SJCRH30 (cell line): ENCODE data around the gene TMEM87B. TPM values are rescaled to one million over a fixed set of nuclear protein-coding genes. Genes with fewer than 3 reads are reported as not detected.
A peak's percentile ranks its signal among the peaks of the same experiment; 100 is the strongest.

ENCODE experiments used
- DNase-seq, 2 experiments: peaks; one replicate each; pipeline ENCODE4 v3.0.0-alpha.2; 2015 to 2020
- H3K27ac ChIP-seq: fragments of 250-450 bp; sonication (Bioruptor Pico); 2 replicates; pipeline ENCODE4 v1.5.1; 2020; ENCODE audit warnings: mild to moderate bottlenecking, moderate library complexity
- H3K27me3 ChIP-seq: fragments of 250-450 bp; sonication (Bioruptor Pico); 2 replicates; pipeline ENCODE4 v1.5.1; 2020; ENCODE audit warnings: mild to moderate bottlenecking, moderate library complexity
- H3K36me3 ChIP-seq: fragments of 250-450 bp; sonication (Bioruptor Pico); 2 replicates; pipeline ENCODE4 v1.5.1; 2020; ENCODE audit warnings: mild to moderate bottlenecking, moderate library complexity
- H3K4me1 ChIP-seq: fragments of 250-450 bp; sonication (Bioruptor Pico); 2 replicates; pipeline ENCODE4 v1.5.1; 2020; ENCODE audit warnings: mild to moderate bottlenecking, moderate library complexity
- H3K4me3 ChIP-seq: fragments of 250-450 bp; sonication (Bioruptor Pico); 2 replicates; pipeline ENCODE4 v1.5.1; 2020; ENCODE audit warnings: mild to moderate bottlenecking, moderate library complexity
- H3K9me3 ChIP-seq: fragments of 250-450 bp; sonication (Bioruptor Pico); replicated peaks from 2 replicates; pipeline ENCODE4 v1.5.1; 2020; ENCODE audit warnings: mild to moderate bottlenecking, moderate library complexity
- total RNA-seq: library from RNA; depleted of rRNA; stranded (reverse); fragments of >200 nt; shearing (Covaris generic); gene quantifications from 2 replicates; pipeline ENCODE4 v1.2.3, GENCODE V29; 2014

TMEM87B gene
- total RNA-seq, 1 experiment from 2014 or later: 6.9 TPM

DNA sequence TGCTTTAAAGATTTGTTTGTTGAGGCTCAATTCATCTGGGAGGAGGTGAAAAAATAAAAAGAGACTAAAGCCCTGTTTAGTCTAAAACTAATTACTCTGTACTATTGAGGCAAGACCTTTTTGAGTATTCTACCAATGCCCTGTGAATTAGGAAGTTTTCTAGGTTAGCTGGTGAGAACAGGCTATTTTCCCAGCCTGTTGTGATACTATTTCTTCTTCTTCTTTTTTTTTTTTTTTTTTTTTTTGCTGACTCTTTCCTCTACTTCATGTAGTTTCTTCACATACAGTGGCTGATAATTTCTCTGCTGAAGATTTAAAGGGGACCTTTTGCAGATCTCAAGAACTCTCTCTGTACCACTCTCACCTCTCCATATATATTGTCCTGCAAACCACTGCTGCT lies 8.8 kb upstream of the TMEM87B start:
- H3K4me1 ChIP-seq: 0 out of 2 replicates have a peak, but pooled peaks cover 2% of the 10 kb centered on the region
- peaks cover 5% of the 10 kb centered on the region for H3K9me3 ChIP-seq
- DNase-seq: no peak
- no peaks in the 10 kb centered on the region for H3K27me3 ChIP-seq
- H3K36me3 ChIP-seq: no peaks in the 10 kb centered on the region
- no peak overlapping the region for H3K4me3 ChIP-seq
- no peak overlapping the region for H3K27ac ChIP-seq

DNA sequence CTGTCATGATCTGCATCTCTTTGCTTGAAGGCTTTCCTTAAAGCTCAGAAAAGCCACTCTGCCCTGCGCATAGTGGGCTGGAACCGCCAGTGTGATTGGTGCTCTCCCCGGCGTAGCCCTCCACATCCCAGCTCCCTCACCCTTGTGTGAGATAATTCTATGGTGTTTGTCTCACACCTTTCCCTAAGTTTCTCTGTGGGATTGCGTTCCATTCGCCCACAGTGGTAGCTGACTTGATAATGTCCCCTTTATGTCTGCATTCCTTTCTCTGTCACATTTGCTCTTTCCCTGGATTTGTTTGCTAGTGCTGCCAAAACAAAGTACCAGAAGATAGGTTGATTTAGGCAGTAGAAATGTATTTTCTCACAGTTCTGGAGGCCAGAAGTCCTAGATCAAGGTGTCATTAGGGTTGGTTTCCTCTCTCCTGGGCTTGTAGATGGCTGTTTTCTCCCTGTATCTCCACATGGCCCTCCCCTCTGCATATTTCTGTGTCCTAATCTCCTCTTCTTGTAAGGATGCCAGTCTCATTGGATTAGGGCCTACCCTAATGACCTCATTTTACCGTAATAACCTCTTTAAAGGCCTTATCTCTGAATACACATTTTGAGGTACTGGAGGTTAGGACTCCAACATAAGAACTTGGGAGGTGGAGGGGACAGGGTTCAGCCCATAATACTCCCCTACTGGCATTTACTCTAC lies 7.4 kb upstream of the TMEM87B start:
- H3K27ac ChIP-seq: no peak overlapping the region
- no peaks in the 10 kb centered on the region for H3K36me3 ChIP-seq
- no peak overlapping the region for H3K4me3 ChIP-seq
- no peaks in the 10 kb centered on the region for H3K27me3 ChIP-seq
- H3K9me3 ChIP-seq: peaks cover 5% of the 10 kb centered on the region
- no peak for DNase-seq
- 0 out of 2 replicates have a peak, but pooled peaks cover 2% of the 10 kb centered on the region for H3K4me1 ChIP-seq

DNA sequence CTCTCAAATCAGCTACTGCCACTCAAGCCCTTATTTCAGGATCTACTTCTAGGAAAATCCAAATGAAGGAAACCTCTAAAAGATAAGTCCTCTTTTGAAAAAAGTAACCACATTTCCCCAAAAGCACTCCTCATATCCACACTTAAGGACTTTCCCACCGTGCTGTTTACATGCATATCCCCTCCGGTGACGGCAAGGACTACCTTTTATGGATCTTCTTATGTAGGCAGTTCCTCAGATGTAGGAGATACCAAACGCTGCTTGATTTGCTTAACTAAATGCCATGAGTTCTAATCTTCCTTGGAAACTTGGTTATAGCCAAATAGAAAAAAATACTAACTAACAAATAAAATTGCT lies 6.9 kb upstream of the TMEM87B start:
- peaks cover 2% of the 10 kb centered on the region; the same call in 1 of the 2 replicates for H3K4me1 ChIP-seq
- H3K9me3 ChIP-seq: peaks cover 5% of the 10 kb centered on the region
- no peak overlapping the region for H3K4me3 ChIP-seq
- no peak overlapping the region for H3K27ac ChIP-seq
- H3K27me3 ChIP-seq: no peaks in the 10 kb centered on the region
- no peak for DNase-seq
- H3K36me3 ChIP-seq: no peaks in the 10 kb centered on the region

DNA sequence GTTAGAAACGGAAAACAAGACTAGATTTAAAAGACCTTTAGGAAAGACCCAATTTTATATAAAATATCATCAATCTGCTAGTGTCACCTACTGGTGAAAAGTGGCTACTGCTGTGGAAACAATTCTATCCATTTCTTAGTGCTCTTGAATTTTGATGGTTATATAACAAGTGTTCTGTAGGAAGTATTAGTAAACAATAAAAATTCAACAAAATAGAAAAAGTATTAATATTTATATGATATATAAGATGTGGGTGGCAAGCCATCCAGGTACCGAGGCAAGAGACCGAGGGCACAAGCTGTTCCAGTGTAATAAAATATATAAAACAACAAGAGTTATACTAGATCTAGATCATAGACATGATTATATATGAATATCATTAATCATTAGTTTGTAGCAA lies 6.2 kb upstream of the TMEM87B start:
- H3K27ac ChIP-seq: no peak overlapping the region
- no peaks in the 10 kb centered on the region for H3K27me3 ChIP-seq
- peaks cover 5% of the 10 kb centered on the region; the same call in 1 of the 2 replicates for H3K4me1 ChIP-seq
- H3K4me3 ChIP-seq: no peak overlapping the region
- DNase-seq: peak; percentile 26 to 74
- H3K36me3 ChIP-seq: no peaks in the 10 kb centered on the region
- peaks cover 5% of the 10 kb centered on the region for H3K9me3 ChIP-seq

DNA sequence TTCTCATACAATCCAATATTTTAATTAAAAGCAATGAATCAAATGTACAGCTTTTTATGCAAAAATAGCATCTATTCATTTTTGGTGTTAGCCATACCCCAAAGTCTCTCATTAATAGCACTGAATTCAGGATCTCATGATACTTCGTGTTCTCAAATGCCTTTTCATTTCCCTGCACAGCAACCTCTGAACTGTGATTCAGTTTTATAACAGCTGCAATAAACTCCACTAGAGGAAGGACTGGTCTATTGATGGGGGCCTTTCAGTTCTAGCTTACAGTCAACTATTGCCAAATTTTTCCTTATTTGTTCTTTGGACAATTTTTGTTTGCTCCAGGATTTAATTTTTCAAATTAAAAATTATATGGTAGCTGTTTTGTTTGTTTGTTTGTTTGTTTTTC lies 4.8 kb upstream of the TMEM87B start:
- H3K9me3 ChIP-seq: peaks cover under 1% of the 10 kb centered on the region; the same call in 1 of the 2 replicates
- H3K4me1 ChIP-seq: peaks cover 5% of the 10 kb centered on the region; the same call in 1 of the 2 replicates
- no peak overlapping the region for H3K27ac ChIP-seq
- H3K27me3 ChIP-seq: no peaks in the 10 kb centered on the region
- H3K4me3 ChIP-seq: no peak overlapping the region
- H3K36me3 ChIP-seq: no peaks in the 10 kb centered on the region
- DNase-seq: no peak

DNA sequence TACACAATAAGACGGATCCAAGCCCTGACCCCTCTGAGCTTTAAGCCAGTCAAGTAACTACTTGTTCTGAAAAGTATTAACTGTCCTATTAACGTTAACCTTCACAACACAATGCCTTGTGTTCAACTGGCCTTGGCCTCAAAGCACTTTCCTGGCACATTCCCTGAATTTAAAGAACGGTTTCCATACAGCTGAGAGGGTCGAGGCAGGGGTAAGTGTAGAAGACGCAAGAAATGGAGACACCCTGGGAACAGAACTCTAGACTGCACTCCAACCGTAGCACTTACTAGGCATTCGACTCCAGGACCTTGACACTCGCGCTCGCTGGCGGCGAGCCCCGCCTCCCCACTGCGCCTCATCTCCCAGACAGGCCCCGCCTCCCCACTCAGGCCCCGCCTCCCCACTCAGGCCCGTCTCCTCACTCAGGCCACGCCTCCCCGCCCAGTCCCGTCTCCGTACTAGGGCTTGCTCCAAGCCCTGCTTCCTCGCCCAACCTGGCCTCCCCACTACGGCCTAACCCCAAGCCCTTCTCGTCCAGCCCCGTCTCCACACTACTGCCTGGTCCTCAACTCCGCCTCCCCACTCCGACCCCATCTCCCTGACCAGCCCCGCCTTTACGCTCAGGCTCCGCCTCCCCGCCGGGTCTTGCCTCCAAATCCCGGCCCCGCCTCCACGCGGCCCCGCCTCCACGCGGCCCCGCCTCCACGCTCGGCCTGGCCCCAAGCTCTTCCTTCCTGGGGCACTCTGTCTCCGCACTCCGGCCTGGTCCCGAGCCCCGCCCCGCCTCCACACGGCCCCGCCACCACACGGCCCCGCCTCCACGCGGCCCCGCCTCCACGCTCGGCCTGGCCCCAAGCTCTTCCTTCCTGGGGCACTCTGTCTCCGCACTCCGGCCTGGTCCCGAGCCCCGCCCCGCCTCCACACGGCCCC lies 887 bp upstream of the TMEM87B start:
- Histone ChIP-seq H3K27ac (peak overlapping the region; percentile 47; the same call in 1 of the 2 replicates), H3K4me3 (peak overlapping the region; percentile 75), H3K36me3 (no peaks in the 10 kb centered on the region), H3K9me3 (no peaks in the 10 kb centered on the region), H3K4me1 (peaks cover 7% of the 10 kb centered on the region; the same call in 1 of the 2 replicates), H3K27me3 (no peaks in the 10 kb centered on the region)
- DNase-seq: peak; percentile 98 to 99

DNA sequence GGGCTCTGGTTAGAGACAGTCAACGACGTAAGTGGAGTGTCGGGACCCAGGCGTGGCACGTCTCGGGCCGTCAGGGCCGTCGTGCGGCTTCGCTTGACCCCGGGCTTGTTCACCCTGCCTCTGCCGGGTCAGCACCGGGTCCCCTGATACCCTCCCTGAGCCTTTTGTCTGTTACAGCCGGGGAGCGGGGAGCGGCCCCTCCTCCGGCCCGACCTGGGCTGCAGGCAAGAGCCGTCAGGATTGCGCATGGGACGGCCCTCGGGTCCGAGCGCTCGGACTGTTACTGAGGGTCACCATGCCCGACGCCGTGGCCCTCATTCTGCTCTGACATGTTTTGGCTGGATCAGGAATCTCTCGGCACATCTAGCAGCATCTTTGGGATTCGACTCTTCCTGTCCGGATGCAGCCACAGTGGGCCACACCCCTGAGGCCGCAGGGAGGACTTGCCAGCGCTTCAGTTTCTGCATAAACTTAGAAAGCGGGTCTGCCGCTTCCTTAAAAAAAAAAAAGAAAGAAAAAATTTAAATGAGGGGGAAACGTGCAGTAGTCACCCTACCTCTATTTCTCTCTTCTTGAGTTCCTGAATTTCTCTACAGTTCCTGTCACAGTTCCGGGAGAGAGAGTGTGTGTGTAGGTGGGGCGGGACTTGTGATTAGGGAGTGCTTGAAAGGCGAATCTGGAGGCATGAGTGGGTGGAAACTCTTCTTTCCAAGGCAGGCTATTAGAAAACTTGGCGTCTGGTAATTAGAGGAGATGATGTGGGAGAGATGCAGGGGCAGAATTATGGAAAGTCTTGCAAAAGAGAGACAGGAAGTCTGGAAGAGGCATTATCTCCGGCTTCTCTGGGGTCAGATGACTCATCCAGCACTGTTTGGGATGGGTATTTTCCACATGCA lies 909 bp downstream of the TMEM87B start:
- no peaks in the 10 kb centered on the region for H3K9me3 ChIP-seq
- no peaks in the 10 kb centered on the region for H3K27me3 ChIP-seq
- H3K4me1 ChIP-seq: peaks cover 7% of the 10 kb centered on the region; the same call in 1 of the 2 replicates
- DNase-seq: peak; percentile 60 to 80
- no peaks in the 10 kb centered on the region for H3K36me3 ChIP-seq
- H3K4me3 ChIP-seq: peak overlapping the region; percentile 82
- peak overlapping the region; percentile 64 for H3K27ac ChIP-seq

DNA sequence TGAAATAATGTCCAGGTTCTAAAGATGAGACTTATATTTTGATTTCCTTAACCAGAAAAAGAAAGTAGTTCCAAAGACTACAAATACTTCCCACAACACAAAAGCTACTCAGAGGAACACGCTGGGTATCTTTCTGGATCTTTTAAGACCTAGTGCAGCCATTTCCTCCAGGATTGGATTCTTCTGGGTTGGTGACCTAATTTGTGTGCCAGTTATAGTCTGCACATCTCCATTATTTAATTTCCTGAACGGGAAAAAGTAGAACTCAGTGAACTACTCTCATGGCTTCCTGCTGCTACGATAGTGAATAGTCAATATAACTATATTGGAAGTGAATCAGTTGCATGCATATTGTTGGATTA lies 1.5 kb downstream of the TMEM87B start:
- H3K27ac ChIP-seq: peak overlapping the region; percentile 64
- H3K4me1 ChIP-seq: peaks cover 7% of the 10 kb centered on the region; the same call in 1 of the 2 replicates
- no peaks in the 10 kb centered on the region for H3K36me3 ChIP-seq
- H3K27me3 ChIP-seq: no peaks in the 10 kb centered on the region
- H3K9me3 ChIP-seq: no peaks in the 10 kb centered on the region
- H3K4me3 ChIP-seq: peak overlapping the region; percentile 82
- DNase-seq: no peak

DNA sequence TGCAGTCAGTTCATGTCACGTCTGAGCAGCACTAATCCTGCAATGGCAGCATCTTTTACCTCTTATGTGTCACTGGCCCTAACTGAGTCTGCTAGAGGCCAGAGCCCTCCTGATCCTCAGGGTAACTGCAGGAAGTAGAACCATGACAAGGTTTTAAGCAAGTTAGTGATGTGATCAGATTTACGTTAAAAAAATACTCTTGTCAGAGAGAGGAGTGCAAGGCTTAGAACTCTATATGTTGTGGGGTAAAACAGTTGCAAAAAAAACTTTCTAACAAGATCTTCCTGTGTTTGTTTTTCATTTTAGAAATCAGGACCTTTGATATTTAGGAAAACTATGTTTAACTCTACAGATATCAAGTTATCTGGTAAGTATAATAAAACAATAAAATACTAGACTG lies 4.6 kb downstream of the TMEM87B start:
- Histone ChIP-seq H3K9me3 (no peaks in the 10 kb centered on the region), H3K27me3 (no peaks in the 10 kb centered on the region), H3K4me3 (no peak overlapping the region), H3K36me3 (peaks cover 3% of the 10 kb centered on the region; the same call in 1 of the 2 replicates), H3K27ac (no peak overlapping the region), H3K4me1 (peaks cover 4% of the 10 kb centered on the region; the same call in 1 of the 2 replicates)
- no peak for DNase-seq

DNA sequence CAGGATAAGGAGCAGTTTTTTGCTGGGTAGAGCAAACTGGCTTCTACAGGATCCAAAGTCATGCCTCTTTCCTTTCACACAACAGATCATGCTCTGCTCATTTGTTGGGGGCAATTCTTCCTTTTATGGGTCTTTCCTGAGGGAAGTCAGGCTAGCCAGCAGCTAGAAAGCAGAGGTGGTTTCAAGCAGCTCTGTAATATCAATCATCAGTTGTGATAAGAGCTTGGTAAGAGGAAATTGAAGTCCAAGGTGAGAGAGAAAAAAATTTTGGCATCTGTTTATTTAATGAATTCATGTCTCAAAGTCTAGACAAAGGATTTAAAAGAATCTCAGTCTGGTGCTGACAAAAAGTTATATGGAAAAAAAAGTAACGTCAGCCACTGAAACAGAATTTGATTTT lies 6.2 kb downstream of the TMEM87B start:
- H3K36me3 ChIP-seq: peaks cover 4% of the 10 kb centered on the region; the same call in 1 of the 2 replicates
- no peak for DNase-seq
- H3K4me1 ChIP-seq: peaks cover 11% of the 10 kb centered on the region
- no peaks in the 10 kb centered on the region for H3K27me3 ChIP-seq
- H3K9me3 ChIP-seq: no peaks in the 10 kb centered on the region
- H3K4me3 ChIP-seq: no peak overlapping the region
- H3K27ac ChIP-seq: no peak overlapping the region

DNA sequence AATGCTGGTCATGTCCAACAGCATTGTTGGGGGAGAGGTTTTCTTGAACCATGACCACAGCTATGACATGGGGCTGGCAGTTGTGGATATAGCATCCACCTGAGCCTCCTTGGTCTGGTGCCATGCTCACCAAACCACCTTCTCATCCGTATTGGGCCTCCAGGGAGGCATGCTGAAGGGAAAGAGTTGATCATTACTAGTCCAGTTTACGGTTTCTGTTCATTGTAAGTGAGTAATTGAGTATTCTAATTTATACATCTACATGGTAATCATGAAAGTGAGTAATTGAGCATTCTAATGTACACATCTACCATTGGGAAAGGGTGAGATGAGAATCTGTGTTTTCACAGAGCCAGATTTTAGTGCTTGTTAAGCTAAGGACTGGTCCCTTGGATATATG lies 6.8 kb downstream of the TMEM87B start:
- peaks cover 8% of the 10 kb centered on the region for H3K36me3 ChIP-seq
- DNase-seq: no peak
- H3K27me3 ChIP-seq: no peaks in the 10 kb centered on the region
- no peaks in the 10 kb centered on the region for H3K9me3 ChIP-seq
- no peak overlapping the region for H3K4me3 ChIP-seq
- peaks cover 11% of the 10 kb centered on the region for H3K4me1 ChIP-seq
- H3K27ac ChIP-seq: no peak overlapping the region

DNA sequence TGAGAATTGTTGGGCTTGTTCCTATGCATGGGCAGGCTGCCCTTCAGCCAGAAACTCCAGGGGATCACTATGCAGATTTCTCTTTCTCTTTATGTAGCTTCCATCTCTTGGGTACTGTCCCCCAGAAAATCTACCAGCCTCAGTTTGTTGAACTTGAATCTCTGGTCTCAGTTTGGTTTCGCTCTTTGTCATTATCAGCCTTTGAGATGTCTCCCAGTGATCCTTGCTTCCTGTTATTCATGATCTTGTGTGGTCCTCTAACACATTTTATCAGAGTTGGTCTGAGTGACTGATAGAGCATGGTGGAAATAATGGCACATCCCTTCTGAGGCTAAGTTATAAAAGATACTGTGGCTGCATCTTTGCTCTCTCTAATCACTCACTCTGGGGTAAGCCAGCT lies 7.8 kb downstream of the TMEM87B start:
- Histone ChIP-seq H3K4me1 (peaks cover 8% of the 10 kb centered on the region), H3K9me3 (no peaks in the 10 kb centered on the region), H3K4me3 (no peak overlapping the region), H3K27me3 (no peaks in the 10 kb centered on the region), H3K36me3 (peaks cover 12% of the 10 kb centered on the region), H3K27ac (no peak overlapping the region)
- DNase-seq: no peak

DNA sequence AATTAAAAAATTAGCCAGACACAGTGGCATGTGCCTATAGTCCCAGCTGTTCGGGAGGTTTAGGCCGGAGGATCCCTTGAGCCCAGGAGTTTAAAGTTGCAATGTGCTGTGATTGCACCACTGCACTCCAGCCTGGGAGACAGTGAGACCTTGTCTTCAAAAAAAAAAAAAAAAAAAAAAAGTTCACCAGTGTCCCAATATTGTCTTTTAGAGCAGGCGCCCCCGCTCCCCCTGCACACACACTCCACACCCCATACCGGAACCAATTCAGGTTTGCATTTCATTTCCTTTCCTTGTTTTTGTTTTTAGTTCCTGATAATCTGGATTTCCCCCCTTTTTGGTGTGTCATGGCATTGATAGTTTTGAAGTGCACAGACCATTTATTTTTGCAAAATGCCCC lies 10.4 kb downstream of the TMEM87B start:
- H3K27ac ChIP-seq: no peak overlapping the region
- H3K36me3 ChIP-seq: peaks cover 20% of the 10 kb centered on the region
- no peaks in the 10 kb centered on the region for H3K27me3 ChIP-seq
- peak; percentile 12 to 32 for DNase-seq
- peaks cover 8% of the 10 kb centered on the region for H3K4me1 ChIP-seq
- no peaks in the 10 kb centered on the region; the same call in 1 of the 2 replicates for H3K9me3 ChIP-seq
- no peak overlapping the region for H3K4me3 ChIP-seq

DNA sequence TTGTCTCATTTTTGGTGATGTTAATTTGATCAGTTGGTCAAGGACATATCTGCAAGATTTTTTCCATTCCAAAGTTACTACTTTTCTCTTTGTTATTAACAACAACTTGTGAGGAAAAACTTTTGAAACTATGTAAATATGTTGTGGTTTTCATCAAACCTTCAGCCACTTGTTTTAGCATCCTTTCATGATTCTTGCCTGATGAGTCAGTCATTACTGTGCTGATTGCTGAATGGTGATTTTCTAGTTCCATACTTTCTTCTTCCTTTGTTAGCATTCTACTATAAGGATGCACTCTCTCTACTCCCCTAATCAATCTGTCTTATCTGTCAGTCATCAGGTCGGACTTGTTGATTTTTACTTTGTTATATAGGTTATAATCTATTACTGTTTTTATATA lies 10.9 kb downstream of the TMEM87B start:
- H3K36me3 ChIP-seq: peaks cover 20% of the 10 kb centered on the region

More for the DNA sequence above, 10.9 kb downstream of the TMEM87B start:
- H3K4me3 ChIP-seq: no peak overlapping the region
- no peak for DNase-seq
- H3K27ac ChIP-seq: no peak overlapping the region
- H3K27me3 ChIP-seq: no peaks in the 10 kb centered on the region
- H3K9me3 ChIP-seq: no peaks in the 10 kb centered on the region; the same call in 1 of the 2 replicates
- H3K4me1 ChIP-seq: peaks cover 8% of the 10 kb centered on the region
